Neural cell (in vitro differentiated cells): Measurements from ENCODE around the gene MUS81. TPM values are rescaled to one million over a fixed set of nuclear protein-coding genes. Genes with fewer than 3 reads are reported as not detected.

Source experiments
- H2AFZ ChIP-seq: fragments of 200-600, 300-800 bp; sonication (generic), shearing (Covaris generic); 2 replicates; pipeline ENCODE4 v1.6.0; 2014; ENCODE audit warnings: low read depth, mild to moderate bottlenecking, antibody characterized with exemption, low read length, moderate library complexity
- H3F3A ChIP-seq: fragments of 200-600 bp; shearing (Covaris generic); 2 replicates; pipeline ENCODE4 v1.6.1; 2016; ENCODE audit warnings: mild to moderate bottlenecking, moderate library complexity, mixed read lengths, antibody characterized with exemption, low read length; ENCODE audit not compliant: insufficient read depth, poor library complexity, severe bottlenecking
- H3K27ac ChIP-seq: fragments of 200-600, 300-800 bp; sonication (generic), shearing (Covaris generic); 2 replicates; pipeline ENCODE4 v1.5.1; 2014; ENCODE audit warnings: mild to moderate bottlenecking, low read length, moderate library complexity
- H3K27me3 ChIP-seq: fragments of 300-800, 200-600 bp; sonication (generic), shearing (Covaris generic); 2 replicates; pipeline ENCODE4 v1.6.0; 2014; ENCODE audit warnings: mild to moderate bottlenecking, low read depth, low read length, moderate library complexity; ENCODE audit not compliant: insufficient read depth
- H3K36me3 ChIP-seq: fragments of 300-800, 200-600 bp; sonication (generic), shearing (Covaris generic); 2 replicates; pipeline ENCODE4 v1.5.1; 2014; ENCODE audit warnings: mild to moderate bottlenecking, antibody characterized with exemption, low read length, moderate library complexity; ENCODE audit not compliant: insufficient read depth
- H3K4me2 ChIP-seq: fragments of 300-800, 200-600 bp; sonication (generic), shearing (Covaris generic); 2 replicates; pipeline ENCODE4 v1.6.0; 2014; ENCODE audit warnings: mild to moderate bottlenecking, low read length
- H3K4me3 ChIP-seq: fragments of 300-800, 200-600 bp; sonication (generic), shearing (Covaris generic); 2 replicates; pipeline ENCODE4 v1.5.1; 2014; ENCODE audit warnings: mild to moderate bottlenecking, low read length, moderate library complexity
- H3K79me2 ChIP-seq: fragments of 200-600 bp; shearing (Covaris generic); replicated peaks from 2 replicates; pipeline ENCODE4 v1.6.0; 2014; ENCODE audit warnings: mild to moderate bottlenecking, low read length, moderate library complexity; ENCODE audit not compliant: insufficient read depth
- H3K9ac ChIP-seq: fragments of 300-800, 200-600 bp; sonication (generic), shearing (Covaris generic); 2 replicates; pipeline ENCODE4 v1.6.1; 2016; ENCODE audit warnings: mild to moderate bottlenecking, low read length, mixed read lengths
- H3K9me2 ChIP-seq: fragments of 200-600 bp; shearing (Covaris generic); 2 replicates; pipeline ENCODE4 v1.6.1; 2016; ENCODE audit warnings: mild to moderate bottlenecking, low read length, mixed read lengths; ENCODE audit not compliant: insufficient read depth
- H3K9me3 ChIP-seq: fragments of 200-600, 300-800 bp; sonication (generic), shearing (Covaris generic); 2 replicates; pipeline ENCODE4 v1.6.1; 2016; ENCODE audit warnings: mild to moderate bottlenecking, mixed run types, low read length, moderate library complexity, mixed read lengths
- H4K20me1 ChIP-seq: fragments of 200-600 bp; shearing (Covaris generic); 2 replicates; pipeline ENCODE4 v1.6.1; 2016; ENCODE audit warnings: mild to moderate bottlenecking, mixed run types; ENCODE audit not compliant: insufficient read depth
- CTCF ChIP-seq: fragments of 450-650 bp; IDR thresholded peaks from 2 replicates; pipeline ENCODE4 v1.5.1; 2014; ENCODE audit warnings: antibody characterized with exemption, mild to moderate bottlenecking, moderate library complexity; ENCODE audit not compliant: poor library complexity, severe bottlenecking
- EP300 ChIP-seq: fragments of 450-650 bp; conservative IDR thresholded peaks from 2 replicates; pipeline ENCODE4 v1.6.1; 2014; ENCODE audit warnings: antibody characterized with exemption, mild to moderate bottlenecking, moderate library complexity; ENCODE audit not compliant: poor library complexity, severe bottlenecking
- EZH2 ChIP-seq: fragments of 200-600, 300-800 bp; shearing (Covaris generic), sonication (generic); IDR thresholded peaks from 2 replicates; pipeline ENCODE4 v1.6.1; 2014; ENCODE audit warnings: antibody characterized with exemption, low read length, borderline replicate concordance, mild to moderate bottlenecking; ENCODE audit not compliant: insufficient read depth, poor library complexity, severe bottlenecking
- MXI1 ChIP-seq: fragments of 450-650 bp; conservative IDR thresholded peaks from 2 replicates; pipeline ENCODE4 v1.6.1; 2014; ENCODE audit warnings: antibody characterized with exemption, mild to moderate bottlenecking; ENCODE audit not compliant: poor library complexity, severe bottlenecking
- POLR2AphosphoS5 ChIP-seq: IDR thresholded peaks from 2 replicates; pipeline ENCODE4 v1.6.1; 2012
- RAD21 ChIP-seq: fragments of 450-650 bp; conservative IDR thresholded peaks from 2 replicates; pipeline ENCODE4 v1.6.1; 2014; ENCODE audit warnings: antibody characterized with exemption, mild to moderate bottlenecking, moderate library complexity
- REST ChIP-seq: IDR thresholded peaks from 2 replicates; pipeline ENCODE4 v1.6.1; 2012; ENCODE audit warnings: borderline replicate concordance
- SMC3 ChIP-seq: fragments of 450-650 bp; conservative IDR thresholded peaks from 2 replicates; pipeline ENCODE4 v1.6.1; 2014; ENCODE audit warnings: antibody characterized with exemption, mild to moderate bottlenecking, moderate library complexity; ENCODE audit not compliant: poor library complexity
- TAF1 ChIP-seq: IDR thresholded peaks from 2 replicates; pipeline ENCODE4 v1.6.1; 2012; ENCODE audit warnings: low read depth
- polyA plus RNA-seq: library from polyadenylated mRNA; depleted of rRNA; stranded (reverse); fragments of >200 nt; gene quantifications from 2 replicates; pipeline ENCODE4 v1.2.3, GENCODE V29; 2014

Gene MUS81
- polyA plus RNA-seq, 1 donor from 2014 or later = 183 TPM

DNA sequence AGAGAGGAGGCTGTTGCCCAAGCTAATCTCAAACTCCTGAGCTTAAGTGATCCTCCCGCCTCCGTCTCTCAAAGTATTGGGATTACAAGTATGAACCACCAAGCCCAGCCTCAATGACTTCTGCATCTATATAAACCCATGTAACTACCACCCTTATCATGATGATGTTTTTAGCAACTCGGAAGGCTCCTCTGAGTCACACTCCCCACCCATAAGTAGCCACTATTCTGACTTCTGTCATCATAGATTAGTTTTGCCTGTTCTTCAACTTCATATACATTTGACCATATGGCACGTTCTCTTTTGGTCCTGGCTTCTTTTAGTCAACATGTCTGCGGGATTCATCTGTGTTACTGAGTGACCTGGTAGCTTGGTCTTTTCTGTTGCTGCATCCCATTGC, 46.4 kb downstream of the MUS81 start:
- no peak for TF ChIP-seq REST
- TF ChIP-seq RAD21 = no peak
- TF ChIP-seq POLR2AphosphoS5 = no peak
- no peak for TF ChIP-seq SMC3
- TF ChIP-seq EP300 = no peak
- no peak for TF ChIP-seq MXI1
- TF ChIP-seq EZH2 = no peak
- TF ChIP-seq TAF1 = no peak
- no peak for TF ChIP-seq CTCF
- Histone ChIP-seq H3K9ac (no peak overlapping the region), H3K27me3 (peaks cover 27% of the 10 kb centered on the region), H3F3A (no peaks in the 10 kb centered on the region), H3K4me2 (no peak overlapping the region), H3K36me3 (no peaks in the 10 kb centered on the region), H2AFZ (no peak overlapping the region), H3K9me2 (no peaks in the 10 kb centered on the region), H3K27ac (no peak overlapping the region), H3K4me3 (no peak overlapping the region), H3K79me2 (no peaks in the 10 kb centered on the region), H3K9me3 (no peaks in the 10 kb centered on the region), H4K20me1 (no peaks in the 10 kb centered on the region)

GRCh38 chr11:65907878-65908277, 47.6 kb downstream of the MUS81 start:
- no peak overlapping the region for H3K27ac ChIP-seq
- no peak overlapping the region for H3K4me2 ChIP-seq
- no peaks in the 10 kb centered on the region for H3F3A ChIP-seq
- no peak overlapping the region for H2AFZ ChIP-seq
- no peak overlapping the region for H3K9ac ChIP-seq
- peaks cover 15% of the 10 kb centered on the region for H3K27me3 ChIP-seq
- no peaks in the 10 kb centered on the region for H3K9me2 ChIP-seq
- H3K79me2 ChIP-seq = no peaks in the 10 kb centered on the region
- TF ChIP-seq REST (no peak), CTCF (no peak), TAF1 (no peak), EP300 (no peak), MXI1 (no peak), EZH2 (no peak), RAD21 (no peak), SMC3 (no peak), POLR2AphosphoS5 (no peak)
- no peaks in the 10 kb centered on the region for H3K36me3 ChIP-seq
- no peaks in the 10 kb centered on the region for H3K9me3 ChIP-seq
- no peaks in the 10 kb centered on the region for H4K20me1 ChIP-seq
- no peak overlapping the region for H3K4me3 ChIP-seq
